Aorta (tissue), 5 donors: Measurements from ENCODE around the gene RHOT2. TPM values are rescaled to one million over a fixed set of nuclear protein-coding genes. Genes with fewer than 3 reads are reported as not detected.

Source experiments
- ATAC-seq: fragments of 200-7000 bp; cut with Tn5 transposase; one replicate; pipeline ENCODE4 v1.9.1; 2022; ENCODE audit warnings: moderate library complexity; ENCODE audit not compliant: low FRiP score
- DNase-seq, 2 donors: peaks; one replicate each; pipeline ENCODE4 v3.0.0-alpha.2; 2020
- H3K27ac ChIP-seq, 2 donors: one replicate each; pipeline ENCODE4 v1.5.1; 2013; ENCODE audit warnings: low read length in 2 of 2, mild to moderate bottlenecking in 2 of 2, moderate library complexity in 2 of 2, control low read depth in 1 of 2, inconsistent platforms in 1 of 2, low read depth in 1 of 2
- H3K27me3 ChIP-seq, 2 donors: one replicate each; pipeline ENCODE4 v1.6.1; 2013; ENCODE audit warnings: control low read depth in 1 of 2, low read length in 1 of 2, mild to moderate bottlenecking in 1 of 2, moderate library complexity in 1 of 2; ENCODE audit not compliant: insufficient read depth in 2 of 2, control insufficient read depth in 1 of 2
- H3K36me3 ChIP-seq, 2 donors: one replicate each; pipeline ENCODE4 v1.6.1; 2013; ENCODE audit warnings: control low read depth in 1 of 2, low read length in 1 of 2, mild to moderate bottlenecking in 1 of 2; ENCODE audit not compliant: insufficient read depth in 2 of 2, control insufficient read depth in 1 of 2
- H3K4me1 ChIP-seq, 2 donors: one replicate each; pipeline ENCODE4 v1.6.1; 2013; ENCODE audit warnings: low read length in 2 of 2, control low read depth in 1 of 2, mild to moderate bottlenecking in 1 of 2, moderate library complexity in 1 of 2; ENCODE audit not compliant: insufficient read depth in 2 of 2, control insufficient read depth in 1 of 2
- H3K4me3 ChIP-seq, 2 donors: one replicate each; pipeline ENCODE4 v1.5.1; 2013; ENCODE audit warnings: low read length in 2 of 2, control low read depth in 1 of 2, mild to moderate bottlenecking in 1 of 2
- H3K9me3 ChIP-seq: one replicate; pipeline ENCODE4 v1.6.1; 2013; ENCODE audit warnings: mild to moderate bottlenecking, low read length; ENCODE audit not compliant: control insufficient read depth
- WGBS, 2 donors: extraction: QIAGEN DNeasy Blood & Tissue Kit; methylation state at CpG; one replicate each; pipeline ENCODE4 v1.1.7; 2013; 5-methylcytosine and 5-hydroxymethylcytosine counted together
- intact Hi-C, 2 donors: fragments of 100-400 bp; cut with DNase I; formaldehyde crosslinking; loops; one replicate each; pipeline versions ENCODE4 v1.14.2 to v1.15.0; 2022
- polyA plus RNA-seq, 2 donors: library from polyadenylated mRNA; stranded (reverse); fragments of 200-250 nt; gene quantifications; one replicate each; pipeline ENCODE4 v1.2.3, GENCODE V29; 2013
- total RNA-seq, 2 donors: library from RNA; stranded (reverse); fragmentation: NEBNext Ultra II Directional; extraction: Animal tissue kit (Norgen Biotek cat#: 25700); gene quantifications; one replicate each; pipeline ENCODE4 v1.2.1, GENCODE V29; 2021
- donor health status: healthy with polysubstance abuse.
- donor health status: Bipolar disorder and iron deficiency.
- donor health status: DM: no; HTN: no; CAD: no.
- donor health status: DM: no; HTN: no; CAD: no.
- donor health status: DM: yes; HTN: yes; CAD: no.

The RHOT2 gene
- total and polyA plus RNA-seq, 4 donors: 27.4 to 356 (median 86.6) TPM

DNA sequence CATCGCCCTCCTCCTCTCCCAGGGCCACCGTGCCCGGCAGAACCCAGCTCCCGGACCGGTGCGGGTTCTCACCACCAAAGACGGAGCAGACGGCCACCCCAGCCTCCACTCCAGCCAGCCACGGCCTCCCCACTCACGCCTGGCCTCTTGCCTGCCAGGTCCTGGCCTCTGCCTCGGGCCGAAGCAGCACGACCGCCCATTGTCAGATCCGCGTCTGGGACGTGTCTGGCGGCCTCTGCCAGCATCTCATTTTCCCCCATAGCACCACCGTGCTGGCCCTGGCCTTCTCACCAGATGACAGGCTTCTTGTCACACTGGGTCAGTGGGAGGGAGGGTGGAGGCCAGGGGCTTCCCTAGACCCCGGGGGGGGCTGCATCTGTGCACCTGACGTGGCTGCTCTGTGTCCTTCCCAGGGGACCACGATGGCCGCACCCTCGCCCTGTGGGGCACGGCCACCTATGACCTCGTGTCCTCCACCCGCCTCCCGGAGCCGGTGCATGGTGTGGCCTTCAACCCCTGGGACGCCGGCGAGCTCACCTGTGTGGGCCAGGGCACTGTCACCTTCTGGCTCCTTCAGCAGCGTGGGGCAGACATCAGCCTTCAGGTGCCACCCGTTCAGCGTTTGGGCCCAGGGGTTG lies 6.6 kb upstream of the RHOT2 start:
- DNase-seq (no peak), ATAC-seq (no peak)
- 68 to 73% methylated on average over 31 to 35 of the region's 35 CpGs for WGBS, 2 donors
- H3K36me3 ChIP-seq: no peaks in the 10 kb centered on the region
- no peaks in the 10 kb centered on the region for H3K4me1 ChIP-seq
- no peak overlapping the region for H3K4me3 ChIP-seq
- H3K9me3 ChIP-seq: no peaks in the 10 kb centered on the region
- no peak overlapping the region for H3K27ac ChIP-seq
- H3K27me3 ChIP-seq: no peaks in the 10 kb centered on the region
- intact Hi-C loops: loop anchor here in 1 of 2 donors (10.0 kb wide), 1 partner anchor 267 kb away; the partner anchor contains the start of gene NME4

DNA sequence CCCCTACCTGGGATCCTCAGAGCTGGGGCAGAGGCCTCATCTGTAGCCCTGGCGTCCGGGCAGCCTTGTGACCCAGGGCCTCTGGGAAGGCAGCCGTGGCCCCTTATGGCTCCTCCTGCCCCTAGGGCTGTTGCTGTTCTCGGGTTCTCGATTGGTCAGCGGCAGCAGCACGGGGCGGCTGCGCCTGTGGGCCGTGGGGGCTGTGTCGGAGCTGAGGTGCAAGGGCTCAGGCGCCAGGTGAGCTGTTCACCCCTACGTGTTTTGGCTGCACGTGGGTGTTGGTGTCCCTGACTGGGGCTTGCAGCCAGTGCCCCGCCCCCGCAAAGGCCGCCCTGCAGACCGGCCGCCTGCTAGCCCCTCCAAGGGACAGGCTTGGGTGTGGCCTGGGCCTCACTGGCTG lies 5.8 kb upstream of the RHOT2 start:
- Histone ChIP-seq H3K4me3 (no peak overlapping the region), H3K36me3 (no peaks in the 10 kb centered on the region), H3K27me3 (no peaks in the 10 kb centered on the region), H3K4me1 (no peaks in the 10 kb centered on the region), H3K27ac (no peak overlapping the region), H3K9me3 (no peaks in the 10 kb centered on the region)
- no peak for DNase-seq
- no peak for ATAC-seq
- 94 to 97% methylated on average over 19 of the region's 19 CpGs for WGBS, 2 donors
- intact Hi-C loops: loop anchor here in 1 of 2 donors (10.0 kb wide), 1 partner anchor 267 kb away; the partner anchor contains the start of gene NME4

DNA sequence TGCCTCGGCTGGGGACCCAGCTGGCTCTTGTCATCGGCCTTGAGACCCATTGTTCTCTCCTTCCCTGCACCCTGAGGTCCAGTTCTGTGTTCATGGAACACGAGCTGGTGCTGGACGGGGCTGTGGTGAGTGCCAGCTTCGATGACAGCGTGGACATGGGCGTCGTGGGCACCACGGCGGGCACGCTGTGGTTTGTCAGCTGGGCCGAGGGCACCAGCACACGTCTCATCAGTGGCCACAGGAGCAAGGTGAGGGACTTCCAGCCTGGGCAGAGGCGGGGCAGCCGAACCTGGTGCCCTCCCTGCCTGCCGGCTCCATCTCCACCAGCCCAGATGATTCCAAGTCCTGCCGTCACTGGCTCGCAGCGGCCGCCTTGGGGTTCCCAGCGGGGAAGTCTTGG lies 5.3 kb upstream of the RHOT2 start:
- no peak overlapping the region for H3K4me3 ChIP-seq
- H3K27me3 ChIP-seq: no peaks in the 10 kb centered on the region
- no peak overlapping the region for H3K27ac ChIP-seq
- H3K4me1 ChIP-seq: no peaks in the 10 kb centered on the region
- no peak for DNase-seq
- H3K9me3 ChIP-seq: no peaks in the 10 kb centered on the region
- intact Hi-C loops: loop anchor here in 1 of 2 donors (10.0 kb wide), 1 partner anchor 268 kb away; the partner anchor contains the start of gene NME4
- 94% methylated on average over 21 of the region's 21 CpGs for WGBS, 2 donors
- H3K36me3 ChIP-seq: no peaks in the 10 kb centered on the region
- ATAC-seq: no peak

DNA sequence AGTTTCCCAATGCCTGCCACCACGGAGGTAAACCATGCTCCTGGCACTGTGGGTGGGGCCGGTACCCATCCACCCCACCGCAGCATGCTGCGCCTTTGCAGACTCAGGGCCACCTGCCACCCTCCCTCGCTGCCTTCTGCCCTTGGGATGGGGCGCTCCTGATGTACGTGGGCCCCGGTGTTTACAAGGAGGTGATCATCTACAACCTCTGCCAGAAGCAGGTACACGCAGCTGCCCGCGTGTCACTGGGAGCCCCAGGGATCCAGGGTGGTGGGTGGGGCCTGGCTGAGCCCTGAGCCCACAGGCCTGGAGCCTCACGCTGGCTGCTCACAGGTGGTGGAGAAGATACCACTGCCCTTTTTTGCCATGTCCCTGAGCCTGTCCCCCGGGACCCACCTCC lies 1.4 kb upstream of the RHOT2 start:
- H3K27me3 ChIP-seq: no peaks in the 10 kb centered on the region
- no peaks in the 10 kb centered on the region for H3K4me1 ChIP-seq
- intact Hi-C loops: loop anchor here in 1 of 2 donors (10.0 kb wide), 1 partner anchor 272 kb away; the partner anchor contains the start of gene NME4
- ATAC-seq (no peak), DNase-seq (no peak)
- WGBS, 2 donors: 90 to 96% methylated on average over 12 to 13 of the region's 13 CpGs
- H3K36me3 ChIP-seq: peaks cover 0 to 2% of the 10 kb centered on the region in 2 donors
- H3K27ac ChIP-seq: no peak overlapping the region
- no peak overlapping the region for H3K4me3 ChIP-seq
- H3K9me3 ChIP-seq: no peaks in the 10 kb centered on the region

DNA sequence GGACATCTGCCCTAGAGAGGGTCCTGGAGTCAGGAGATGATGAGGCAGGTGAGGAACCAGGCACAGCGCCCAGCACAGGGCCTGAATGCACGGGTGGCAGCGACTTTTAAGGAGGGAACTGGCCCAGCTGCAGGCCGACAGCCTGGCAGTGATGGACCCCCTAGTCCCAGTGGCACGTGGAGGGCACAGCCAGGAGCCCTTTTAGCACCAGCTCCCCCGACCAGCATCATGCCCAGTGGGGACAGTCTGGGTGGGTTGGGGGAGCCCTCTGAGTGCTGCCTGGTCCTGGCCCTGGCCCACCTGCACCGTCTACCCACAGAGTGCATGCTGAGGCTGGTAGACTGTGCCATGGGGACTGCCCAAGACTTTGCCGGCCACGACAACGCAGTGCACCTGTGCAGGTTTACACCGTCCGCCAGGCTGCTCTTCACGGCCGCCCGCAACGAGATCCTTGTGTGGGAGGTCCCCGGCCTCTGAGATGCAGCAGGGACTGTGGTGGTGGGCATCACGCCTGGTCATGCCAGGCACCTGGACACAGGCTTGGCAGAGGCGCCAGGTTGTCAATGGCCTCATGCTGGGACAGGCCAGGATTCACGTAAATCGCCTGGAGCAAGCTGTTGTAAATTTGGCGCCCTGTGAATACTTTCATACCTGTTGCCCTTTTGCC lies 686 bp upstream of the RHOT2 start:
- intact Hi-C loops: loop anchor here in 1 of 2 donors (10.0 kb wide), 1 partner anchor 272 kb away; the partner anchor contains the start of gene NME4
- no peak for ATAC-seq
- DNase-seq: no peak
- no peaks in the 10 kb centered on the region for H3K27me3 ChIP-seq
- no peak overlapping the region for H3K27ac ChIP-seq
- H3K36me3 ChIP-seq: peaks cover 0 to 6% of the 10 kb centered on the region in 2 donors
- H3K4me3 ChIP-seq: no peak overlapping the region
- H3K9me3 ChIP-seq: no peaks in the 10 kb centered on the region
- WGBS, 2 donors: 82% methylated on average over 22 of the region's 22 CpGs
- H3K4me1 ChIP-seq: no peaks in the 10 kb centered on the region

DNA sequence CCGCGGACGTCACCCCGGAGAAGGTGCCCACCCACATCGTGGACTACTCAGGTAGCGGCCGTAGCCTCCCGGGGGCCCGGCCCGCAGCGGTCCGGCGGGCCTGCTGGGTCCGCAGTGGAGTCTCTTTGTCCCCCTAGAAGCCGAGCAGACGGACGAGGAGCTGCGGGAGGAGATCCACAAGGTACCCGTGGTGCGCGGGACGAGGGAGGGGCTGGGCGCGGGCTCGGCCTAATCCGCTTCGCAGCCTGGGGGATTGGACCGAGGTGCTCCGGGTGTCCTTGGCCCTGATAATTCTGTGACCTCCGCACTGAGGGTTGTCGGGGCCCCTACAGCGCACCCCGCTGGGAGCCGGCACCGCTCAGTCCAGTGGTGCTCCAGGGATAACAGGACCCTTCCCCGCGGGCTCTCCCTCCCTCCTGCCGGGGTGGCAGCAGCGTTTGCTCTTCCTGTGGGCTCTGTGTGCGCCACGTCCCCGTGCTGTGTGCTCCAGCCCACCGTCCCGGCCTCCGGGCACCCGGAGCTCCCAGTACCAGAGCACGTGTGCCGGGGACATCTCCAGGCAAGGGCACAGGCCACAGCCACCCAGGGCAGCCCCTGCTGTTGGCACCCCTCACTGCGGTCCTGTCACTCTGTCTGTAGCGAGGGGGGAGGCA lies 713 bp downstream of the RHOT2 start:
- Histone ChIP-seq H3K27ac (no peak overlapping the region), H3K36me3 (peaks cover 0 to 14% of the 10 kb centered on the region in 2 donors), H3K4me1 (no peaks in the 10 kb centered on the region), H3K27me3 (no peaks in the 10 kb centered on the region), H3K4me3 (peak overlapping the region; percentile 11 to 74), H3K9me3 (no peaks in the 10 kb centered on the region)
- intact Hi-C loops: loop anchor here in 1 of 2 donors (10.0 kb wide), 1 partner anchor 274 kb away; the partner anchor contains the start of gene NME4
- ATAC-seq (no peak), DNase-seq (no peak)
- 6% methylated on average over 49 to 50 of the region's 50 CpGs for WGBS, 2 donors

DNA sequence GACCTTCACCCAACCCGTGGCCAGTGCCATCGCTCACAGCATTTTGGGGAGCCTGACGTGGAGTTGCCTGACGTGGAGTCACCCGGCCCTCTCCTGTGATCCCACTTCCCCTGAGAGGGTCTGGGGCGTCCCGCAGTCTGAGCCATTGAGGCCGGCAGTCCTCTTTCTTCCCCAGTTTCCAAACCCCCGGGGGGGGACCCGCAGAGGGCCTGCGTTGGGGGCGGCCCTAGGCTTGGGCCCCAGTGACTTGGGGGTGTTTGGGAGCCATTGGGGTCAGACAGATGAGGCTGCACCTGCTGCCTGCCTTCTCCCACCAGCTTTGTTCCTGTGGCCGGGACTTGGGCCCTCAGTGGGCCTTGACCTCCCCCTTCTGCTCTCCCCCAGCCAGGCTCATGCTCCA lies 1.7 kb downstream of the RHOT2 start:
- peaks cover 0 to 14% of the 10 kb centered on the region in 2 donors for H3K36me3 ChIP-seq
- H3K4me1 ChIP-seq: no peaks in the 10 kb centered on the region
- ATAC-seq (no peak), DNase-seq (no peak)
- no peaks in the 10 kb centered on the region for H3K9me3 ChIP-seq
- intact Hi-C loops: loop anchor here in 1 of 2 donors (10.0 kb wide), 1 partner anchor 275 kb away; the partner anchor contains the start of gene NME4
- WGBS, 2 donors: 90 to 92% methylated on average over 13 of the region's 13 CpGs
- H3K27ac ChIP-seq: no peak overlapping the region
- no peak overlapping the region for H3K4me3 ChIP-seq
- no peaks in the 10 kb centered on the region for H3K27me3 ChIP-seq

DNA sequence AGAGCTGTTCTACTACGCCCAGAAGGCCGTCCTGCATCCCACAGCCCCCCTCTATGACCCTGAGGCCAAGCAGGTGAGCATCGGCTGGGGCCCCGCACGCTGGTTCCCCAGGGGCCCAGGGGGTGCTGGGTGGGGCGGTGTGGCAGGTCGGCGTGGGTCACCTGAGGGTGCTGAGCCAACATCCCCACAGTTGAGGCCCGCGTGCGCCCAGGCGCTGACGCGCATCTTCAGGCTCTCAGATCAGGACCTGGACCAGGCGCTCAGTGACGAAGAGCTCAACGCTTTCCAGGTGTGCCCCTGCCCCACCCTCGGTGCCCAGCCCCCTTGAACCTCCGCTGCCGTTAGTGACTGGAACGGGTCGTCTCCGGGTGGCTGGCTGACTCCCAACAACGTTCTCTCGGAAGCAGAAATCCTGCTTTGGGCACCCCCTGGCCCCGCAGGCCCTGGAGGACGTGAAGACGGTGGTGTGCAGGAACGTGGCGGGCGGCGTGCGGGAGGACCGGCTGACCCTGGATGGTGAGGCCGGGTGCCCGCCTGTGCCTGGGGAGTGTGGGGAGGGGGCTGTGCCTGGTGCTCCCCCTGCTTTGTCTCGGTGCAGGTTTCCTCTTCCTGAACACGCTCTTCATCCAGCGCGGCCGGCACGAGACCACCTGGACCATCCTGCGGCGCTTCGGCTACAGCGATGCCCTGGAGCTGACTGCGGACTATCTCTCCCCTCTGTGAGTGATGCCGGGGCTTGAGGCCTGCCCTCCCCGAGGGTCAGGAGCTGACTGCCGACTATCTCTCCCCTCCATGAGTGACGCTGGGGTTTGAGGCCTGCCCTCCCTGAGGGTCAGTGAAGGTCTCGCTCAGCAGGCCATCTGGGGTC lies 2.8 kb downstream of the RHOT2 start:
- H3K4me1 ChIP-seq: no peaks in the 10 kb centered on the region
- H3K9me3 ChIP-seq: no peaks in the 10 kb centered on the region
- DNase-seq (no peak), ATAC-seq (no peak)
- no peak overlapping the region for H3K4me3 ChIP-seq
- intact Hi-C loops: no loop called here
- WGBS, 2 donors: 91% methylated on average over 43 to 52 of the region's 52 CpGs
- H3K27me3 ChIP-seq: no peaks in the 10 kb centered on the region
- H3K27ac ChIP-seq: no peak overlapping the region
- peaks cover 0 to 14% of the 10 kb centered on the region in 2 donors for H3K36me3 ChIP-seq
